GM12878 (cell line): ENCODE data around the gene DPYSL3. TPM values are rescaled to one million over a fixed set of nuclear protein-coding genes. Genes with fewer than 3 reads are reported as not detected.

Experiments used
- ATAC-seq: fragments of 200-7000 bp; cut with Tn5 transposase; 3 replicates; pipeline ENCODE4 v1.9.1; 2020; ENCODE audit warnings: mild to moderate bottlenecking, moderate library complexity
- BruUV-seq: library from RNA; stranded (reverse); fragments of 400-500 nt; replicated peaks from 2 replicates; lab custom pipeline; 2021; lab: Mats Ljungman, UMichigan
- CTCF ChIA-PET: fragments of 300-600 bp; sonication (Branson Sonifier 250); formaldehyde crosslinking; extraction: SDS; loops from one replicate; lab custom pipeline; 2021; ENCODE audit warnings: inconsistent platforms; lab: Yijun Ruan, JAX
- POLR2A ChIA-PET: fragments of 350-600 bp; formaldehyde crosslinking; extraction: SDS; loops from one replicate; lab custom pipeline; 2021; ENCODE audit warnings: inconsistent platforms; lab: Charles Lee
- RAD21 ChIA-PET: fragments of 300-600 bp; sonication (Branson Sonifier 250); formaldehyde crosslinking; loops from one replicate; lab custom pipeline; 2023; ENCODE audit warnings: antibody characterized with exemption; ENCODE audit not compliant: unreplicated experiment; lab: Charles Lee
- SMC1A ChIA-PET: fragments of 300-600 bp; sonication (Branson Sonifier 250); formaldehyde crosslinking; loops from one replicate; lab custom pipeline; 2023; ENCODE audit not compliant: unreplicated experiment, uncharacterized antibody; lab: Charles Lee
- DNase-seq: peaks from one replicate; pipeline ENCODE4 v3.0.0-alpha.2; 2011; ENCODE audit warnings: low read depth, low spot score
- FAIRE-seq: peaks from 3 replicates; lab custom pipeline; 2011; peaks lifted over from hg19 to GRCh38; lab: Jason Lieb, UNC
- H2AFZ ChIP-seq: 2 replicates; pipeline ENCODE4 v1.6.0; 2011; ENCODE audit warnings: low read depth, low read length, control low read depth; ENCODE audit not compliant: control insufficient read depth
- H3K27ac ChIP-seq: 2 replicates; pipeline ENCODE4 v1.5.1; 2011; ENCODE audit warnings: control low read depth; ENCODE audit not compliant: control insufficient read depth, insufficient read depth
- H3K27me3 ChIP-seq, 2 experiments: replicated peaks in 1 of 2; 2 replicates each; pipeline versions ENCODE4 v1.6.0 to v1.6.1; 2011; ENCODE audit warnings: low read length in 1 of 2; ENCODE audit not compliant: control insufficient read depth in 2 of 2, insufficient read depth in 2 of 2
- H3K36me3 ChIP-seq, 2 experiments: 2 replicates each; pipeline ENCODE4 v1.5.1; 2011; ENCODE audit warnings: low read length in 1 of 2; ENCODE audit not compliant: control insufficient read depth in 2 of 2, insufficient read depth in 2 of 2
- H3K4me1 ChIP-seq: 2 replicates; pipeline ENCODE4 v1.6.1; 2011; ENCODE audit warnings: mild to moderate bottlenecking, low read length, moderate library complexity, mixed read lengths; ENCODE audit not compliant: control insufficient read depth, insufficient read depth
- H3K4me2 ChIP-seq: 2 replicates; pipeline ENCODE4 v1.6.0; 2011; ENCODE audit warnings: control low read depth; ENCODE audit not compliant: control insufficient read depth, insufficient read depth
- H3K4me3 ChIP-seq: fragments of 200-600 bp; sonication (generic); 2 replicates; pipeline ENCODE4 v1.5.1; 2016
- H3K79me2 ChIP-seq: 2 replicates; pipeline ENCODE4 v1.6.0; 2011; ENCODE audit warnings: low read length; ENCODE audit not compliant: control insufficient read depth, insufficient read depth
- H3K9ac ChIP-seq: 2 replicates; pipeline ENCODE4 v1.8.0; 2011; ENCODE audit warnings: low read length, control low read depth, mixed read lengths; ENCODE audit not compliant: control insufficient read depth, insufficient read depth
- H3K9me3 ChIP-seq: replicated peaks from 3 replicates; pipeline ENCODE4 v1.5.1; 2011; ENCODE audit warnings: mild to moderate bottlenecking, low read length; ENCODE audit not compliant: control insufficient read depth, insufficient read depth
- H4K20me1 ChIP-seq: 2 replicates; pipeline ENCODE4 v1.6.0; 2011; ENCODE audit not compliant: control insufficient read depth, insufficient read depth
- CHD4 ChIP-seq: fragments of 200-600 bp; sonication (generic); IDR thresholded peaks from 2 replicates; pipeline ENCODE4 v1.6.1; 2016; ENCODE audit warnings: mild to moderate bottlenecking
- JUNB ChIP-seq: IDR thresholded peaks from 2 replicates; pipeline ENCODE4 v1.6.1; 2016; ENCODE audit warnings: antibody characterized with exemption, mild to moderate bottlenecking
- SMAD1 ChIP-seq: fragments of 450-650 bp; IDR thresholded peaks from 2 replicates; pipeline ENCODE4 v1.6.1; 2018; ENCODE audit warnings: mild to moderate bottlenecking, low read depth; ENCODE audit not compliant: partially characterized antibody
- SMC3 ChIP-seq: IDR thresholded peaks from 2 replicates; pipeline ENCODE4 v1.6.1; 2011; ENCODE audit warnings: low read length, improper control_type of control experiment, borderline replicate concordance
- SP1 ChIP-seq: IDR thresholded peaks from one replicate; pipeline ENCODE4 v1.6.1; 2011; ENCODE audit warnings: low read depth, low read length
- WGBS: methylation state at CpG from one replicate; pipeline ENCODE4 v1.1.6; 2016; ENCODE audit warnings: low lambda C conversion rate; ENCODE audit not compliant: insufficient replicate concordance, insufficient coverage; ENCODE audit errors: missing lambda C conversion rate; 5-methylcytosine and 5-hydroxymethylcytosine counted together
- in situ Hi-C: fragments of 300-500 bp; cut with MboI; formaldehyde crosslinking; loops from 9 replicates; pipeline ENCODE4 v1.14.3; 2018; ENCODE audit warnings: mixed read lengths
- intact Hi-C: fragments of 100-400 bp; cut with micrococcal nuclease; formaldehyde crosslinking; loops from one replicate; pipeline ENCODE4 v1.14.2; 2022; ENCODE audit not compliant: unreplicated experiment
- polyA plus RNA-seq, 11 experiments: library from polyadenylated mRNA; depleted of rRNA in 4 of 11; unstranded in 6 of 11; stranded (reverse) in 5 of 11; fragments of >200 nt; fragmentation: Nextera tagmentation in 4 of 11; fragmentation: Illumina TruSeq in 1 of 11; extraction: Ambion mirVana in 4 of 11; extraction: Trizol in 1 of 11; gene quantifications; 1 replicate in 1 of 11; 2 replicates in 10 of 11; pipeline versions ENCODE4 v1.2.1 to v1.2.3, GENCODE V29; 2011 to 2016; ENCODE audit warnings: inconsistent platforms in 2 of 11, missing spikeins in 2 of 11, low read depth in 1 of 11
- total RNA-seq, 4 experiments: library from RNA; depleted of rRNA in 3 of 4; stranded (reverse); fragments of >200 nt in 3 of 4; fragmentation: Illumina TruSeq in 1 of 4; extraction: Trizol in 1 of 4; gene quantifications; 2 replicates each; pipeline versions ENCODE4 v1.2.1 to v1.2.3, GENCODE V29; 2013 to 2021
- TF ChIP-seq, protein P1 (sequence below): fragments of 450-650 bp; IDR thresholded peaks from 2 replicates; pipeline ENCODE4 v1.6.1; 2018; ENCODE audit warnings: borderline replicate concordance, mild to moderate bottlenecking; ENCODE audit not compliant: partially characterized antibody

Gene DPYSL3
- total and polyA plus RNA-seq, 10 of the 15 experiments (the other 5 are each of a cell fraction or from before 2014, with no cell fraction given) = 0.08 to 1.5 (median 0.45) TPM; not detected in 1

DNA sequence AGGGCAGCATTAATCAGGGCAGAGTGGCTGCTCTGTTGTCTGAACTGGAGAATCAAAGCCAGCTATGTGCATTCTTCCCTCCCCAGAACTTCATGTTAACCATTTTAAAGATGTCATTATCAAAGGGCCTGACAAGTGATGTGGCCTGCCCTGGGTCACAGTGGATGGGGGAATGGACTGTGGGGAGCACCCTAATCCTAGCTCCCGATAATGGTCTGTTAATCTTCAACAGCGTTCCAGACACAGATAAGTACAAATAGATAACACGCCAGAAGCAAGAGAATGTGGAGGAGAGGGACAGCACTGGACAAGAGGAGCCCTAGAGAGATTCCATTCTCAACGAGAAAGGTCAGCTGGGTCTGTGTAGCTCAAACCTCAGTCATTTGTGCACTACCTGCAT, 77.5 kb downstream of the DPYSL3 start (continued):
- TF ChIP-seq, protein P1, sequence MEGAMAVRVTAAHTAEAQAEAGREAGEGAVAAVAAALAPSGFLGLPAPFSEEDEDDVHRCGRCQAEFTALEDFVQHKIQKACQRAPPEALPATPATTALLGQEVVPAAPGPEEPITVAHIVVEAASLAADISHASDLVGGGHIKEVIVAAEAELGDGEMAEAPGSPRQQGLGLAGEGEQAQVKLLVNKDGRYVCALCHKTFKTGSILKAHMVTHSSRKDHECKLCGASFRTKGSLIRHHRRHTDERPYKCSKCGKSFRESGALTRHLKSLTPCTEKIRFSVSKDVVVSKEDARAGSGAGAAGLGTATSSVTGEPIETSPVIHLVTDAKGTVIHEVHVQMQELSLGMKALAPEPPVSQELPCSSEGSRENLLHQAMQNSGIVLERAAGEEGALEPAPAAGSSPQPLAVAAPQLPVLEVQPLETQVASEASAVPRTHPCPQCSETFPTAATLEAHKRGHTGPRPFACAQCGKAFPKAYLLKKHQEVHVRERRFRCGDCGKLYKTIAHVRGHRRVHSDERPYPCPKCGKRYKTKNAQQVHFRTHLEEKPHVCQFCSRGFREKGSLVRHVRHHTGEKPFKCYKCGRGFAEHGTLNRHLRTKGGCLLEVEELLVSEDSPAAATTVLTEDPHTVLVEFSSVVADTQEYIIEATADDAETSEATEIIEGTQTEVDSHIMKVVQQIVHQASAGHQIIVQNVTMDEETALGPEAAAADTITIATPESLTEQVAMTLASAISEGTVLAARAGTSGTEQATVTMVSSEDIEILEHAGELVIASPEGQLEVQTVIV = no peak
- TF ChIP-seq SP1 = no peak
- no peak for TF ChIP-seq JUNB
- TF ChIP-seq SMC3 = no peak
- no peak for TF ChIP-seq SMAD1
- no peak for TF ChIP-seq CHD4

DNA sequence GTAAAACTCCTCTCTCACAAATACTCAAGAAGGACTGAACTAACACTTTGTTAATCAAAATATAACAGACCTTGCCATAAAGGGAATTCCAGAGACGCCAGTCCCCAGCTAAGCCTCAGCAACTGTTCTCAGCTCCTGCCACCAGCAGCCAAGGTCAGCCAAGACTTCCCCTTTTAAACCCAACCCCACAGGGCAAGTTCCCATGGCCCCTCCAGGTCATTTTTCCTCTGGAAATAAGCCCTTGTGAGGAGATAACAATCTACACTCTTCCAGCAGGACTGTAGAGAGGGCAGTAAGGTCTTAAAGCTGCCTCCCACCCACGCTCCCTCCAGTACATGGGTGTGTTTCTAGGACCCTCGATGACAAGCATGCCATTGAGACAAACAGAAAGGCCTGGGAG, 78.3 kb downstream of the DPYSL3 start:
- H3K27me3 ChIP-seq = no peaks in the 10 kb centered on the region; a peak in 2 of 4 replicates
- H3K36me3 ChIP-seq = no peaks in the 10 kb centered on the region
- no peak overlapping the region for H3K27ac ChIP-seq
- H3K9ac ChIP-seq = no peak overlapping the region
- SMC1A ChIA-PET = no interaction called here
- WGBS = 5% methylated on average over 3 of the region's 3 CpGs
- intact Hi-C loops = no loop called here
- FAIRE-seq = no peak
- no peaks in the 10 kb centered on the region for H3K4me1 ChIP-seq
- H3K79me2 ChIP-seq = no peaks in the 10 kb centered on the region
- TF ChIP-seq SMAD1 = no peak
- no peak for DNase-seq
- BruUV-seq = no TSS peak
- H3K9me3 ChIP-seq = no peaks in the 10 kb centered on the region
- CTCF ChIA-PET = no interaction called here
- H2AFZ ChIP-seq = no peak overlapping the region
- POLR2A ChIA-PET = no interaction called here
- in situ Hi-C loops = no loop called here
- RAD21 ChIA-PET = no interaction called here
- no peak overlapping the region for H3K4me3 ChIP-seq
- no peak; the same call in 2 of the 3 replicates for ATAC-seq
- H3K4me2 ChIP-seq = no peak overlapping the region
- H4K20me1 ChIP-seq = no peaks in the 10 kb centered on the region
